Testis (tissue), 3 donors: Measurements from ENCODE around the gene PEX6. TPM values are rescaled to one million over a fixed set of nuclear protein-coding genes. Genes with fewer than 3 reads are reported as not detected.

Source experiments
- DNase-seq: peaks from one replicate; pipeline ENCODE4 v3.0.0-alpha.2; 2019
- H3K27ac ChIP-seq, 2 donors: fragments of 200-600 bp; sonication (generic); one replicate each; pipeline ENCODE4 v1.5.1; 2019
- H3K27me3 ChIP-seq: fragments of 200-600 bp; sonication (generic); one replicate; pipeline ENCODE4 v1.5.1; 2019
- H3K36me3 ChIP-seq: fragments of 200-600 bp; sonication (generic); one replicate; pipeline ENCODE4 v1.5.1; 2017; ENCODE audit warnings: low read depth; ENCODE audit errors: missing control alignments
- H3K4me1 ChIP-seq: fragments of 200-600 bp; sonication (generic); one replicate; pipeline ENCODE4 v1.5.1; 2019
- H3K4me3 ChIP-seq, 2 donors: fragments of 200-600 bp; sonication (generic); one replicate each; pipeline ENCODE4 v1.5.1; 2017 to 2019
- H3K9me3 ChIP-seq: fragments of 200-600 bp; sonication (generic); one replicate; pipeline ENCODE4 v1.5.1; 2017
- POLR2A ChIP-seq: fragments of 450-650 bp; IDR thresholded peaks from one replicate; pipeline ENCODE4 v1.6.1; 2017; ENCODE audit warnings: antibody characterized with exemption, mild to moderate bottlenecking, moderate library complexity
- WGBS, 2 donors: methylation state at CpG; one replicate each; pipeline ENCODE4 v1.1.5; 2018; 5-methylcytosine and 5-hydroxymethylcytosine counted together
- intact Hi-C: fragments of 100-400 bp; cut with DNase I; formaldehyde crosslinking; loops from one replicate; pipeline ENCODE4 v1.15.1; 2023; ENCODE audit warnings: low total_unique reads
- polyA plus RNA-seq: library from polyadenylated mRNA; stranded (reverse); fragments of 350-450 nt; fragmentation: Illumina TruSeq; extraction: RNeasy Lipid Tissue Mini Kit (QIAGEN cat#74804); gene quantifications from one replicate; pipeline ENCODE4 v1.2.3, GENCODE V29; 2014; ENCODE audit warnings: low read depth, low replicate concordance; ENCODE audit not compliant: insufficient read depth
- total RNA-seq, 2 donors: library from RNA; depleted of rRNA; stranded (reverse); fragments of >200 nt; gene quantifications; one replicate each; pipeline ENCODE4 v1.2.3, GENCODE V29; 2016
- TF ChIP-seq, protein P1 (sequence below), 3 experiments: fragments of 450-650 bp in 2 of 3; fragments of 200-600 bp in 1 of 3; sonication (generic) in 1 of 3; IDR thresholded peaks; one replicate each; pipeline ENCODE4 v1.5.1; 2016 to 2019; ENCODE audit warnings: antibody characterized with exemption in 3 of 3, mild to moderate bottlenecking in 2 of 3, moderate library complexity in 1 of 3

PEX6 gene
- total and polyA plus RNA-seq, 3 donors from 2014 or later = 15.3 to 50.4 (median 22.5) TPM

DNA sequence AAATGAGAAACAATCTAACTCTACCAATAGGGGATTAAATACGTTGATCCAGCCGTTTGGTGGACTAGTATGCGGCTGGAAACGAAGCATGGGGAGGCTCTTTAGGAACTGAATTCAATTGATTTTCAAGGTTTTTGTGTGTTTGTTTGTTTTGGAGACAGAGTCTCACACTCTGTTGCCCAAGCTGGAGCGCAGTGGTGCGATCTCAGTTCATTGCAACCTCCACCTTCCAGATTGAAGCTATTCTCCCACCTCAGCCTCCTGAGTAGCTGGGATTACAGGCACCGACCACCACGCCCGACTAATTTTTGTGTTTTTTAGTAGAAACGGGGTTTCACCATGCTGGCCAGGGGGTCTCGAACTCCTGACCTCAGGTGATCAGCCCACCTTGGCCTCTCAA, 42.6 kb downstream of the PEX6 start:
- WGBS, 2 donors = 91 to 95% methylated on average over 11 of the region's 11 CpGs
- TF ChIP-seq, protein P1, sequence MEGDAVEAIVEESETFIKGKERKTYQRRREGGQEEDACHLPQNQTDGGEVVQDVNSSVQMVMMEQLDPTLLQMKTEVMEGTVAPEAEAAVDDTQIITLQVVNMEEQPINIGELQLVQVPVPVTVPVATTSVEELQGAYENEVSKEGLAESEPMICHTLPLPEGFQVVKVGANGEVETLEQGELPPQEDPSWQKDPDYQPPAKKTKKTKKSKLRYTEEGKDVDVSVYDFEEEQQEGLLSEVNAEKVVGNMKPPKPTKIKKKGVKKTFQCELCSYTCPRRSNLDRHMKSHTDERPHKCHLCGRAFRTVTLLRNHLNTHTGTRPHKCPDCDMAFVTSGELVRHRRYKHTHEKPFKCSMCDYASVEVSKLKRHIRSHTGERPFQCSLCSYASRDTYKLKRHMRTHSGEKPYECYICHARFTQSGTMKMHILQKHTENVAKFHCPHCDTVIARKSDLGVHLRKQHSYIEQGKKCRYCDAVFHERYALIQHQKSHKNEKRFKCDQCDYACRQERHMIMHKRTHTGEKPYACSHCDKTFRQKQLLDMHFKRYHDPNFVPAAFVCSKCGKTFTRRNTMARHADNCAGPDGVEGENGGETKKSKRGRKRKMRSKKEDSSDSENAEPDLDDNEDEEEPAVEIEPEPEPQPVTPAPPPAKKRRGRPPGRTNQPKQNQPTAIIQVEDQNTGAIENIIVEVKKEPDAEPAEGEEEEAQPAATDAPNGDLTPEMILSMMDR (IDR thresholded peaks at IDR 0.05) = no peak
- no peak for TF ChIP-seq POLR2A
- DNase-seq = no peak
- intact Hi-C loops = no loop called here
- Histone ChIP-seq H3K27ac (no peak overlapping the region), H3K4me3 (no peak overlapping the region), H3K9me3 (no peaks in the 10 kb centered on the region), H3K27me3 (no peaks in the 10 kb centered on the region), H3K4me1 (peaks cover 7% of the 10 kb centered on the region), H3K36me3 (no peaks in the 10 kb centered on the region)

DNA sequence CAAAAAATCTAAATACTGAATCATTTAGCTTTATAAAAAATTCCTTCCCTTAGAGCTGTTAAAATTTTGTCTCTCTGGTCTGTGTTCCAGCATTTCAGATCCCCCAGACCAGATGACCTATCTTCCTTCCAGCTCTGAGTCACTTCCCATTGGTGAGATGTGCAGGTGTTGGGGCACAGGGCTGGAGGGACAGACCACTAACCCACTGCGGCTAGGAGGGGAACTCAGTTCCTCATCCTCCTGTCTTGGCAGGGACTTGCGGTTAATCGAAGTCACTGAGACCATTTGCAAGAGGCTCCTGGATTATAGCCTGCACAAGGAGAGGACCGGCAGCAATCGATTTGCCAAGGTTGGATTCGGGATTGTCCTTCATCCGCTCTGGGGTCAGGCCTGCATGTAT, 43.7 kb downstream of the PEX6 start:
- intact Hi-C loops = no loop called here
- Histone ChIP-seq H3K27ac (no peak overlapping the region), H3K9me3 (no peaks in the 10 kb centered on the region), H3K27me3 (no peaks in the 10 kb centered on the region), H3K36me3 (no peaks in the 10 kb centered on the region), H3K4me1 (peaks cover 18% of the 10 kb centered on the region), H3K4me3 (no peak overlapping the region)
- TF ChIP-seq POLR2A = no peak
- TF ChIP-seq, protein P1 (IDR thresholded peaks at IDR 0.05) = no peak
- 85 to 94% methylated on average over 7 of the region's 7 CpGs for WGBS, 2 donors
- DNase-seq = no peak

DNA sequence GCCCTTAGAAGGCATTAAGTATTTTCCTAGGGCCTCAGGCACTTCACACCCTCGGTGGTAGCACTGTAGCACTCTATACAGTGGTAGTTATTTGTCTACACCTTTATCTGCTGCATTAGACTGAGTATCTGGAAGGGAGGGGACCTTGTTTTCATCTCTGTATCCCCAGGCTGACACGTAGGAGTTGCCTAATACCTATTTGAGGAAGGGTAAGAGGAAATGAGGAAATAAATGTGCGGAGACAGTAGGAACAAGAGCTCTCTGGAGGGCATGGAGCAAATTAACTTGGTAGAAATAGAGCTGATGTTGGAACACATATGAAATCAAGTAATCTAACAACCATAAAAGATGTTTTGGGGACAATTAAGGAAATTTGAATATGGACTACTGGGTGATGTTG, 45.8 kb downstream of the PEX6 start:
- no peak for TF ChIP-seq POLR2A
- TF ChIP-seq, protein P1 (IDR thresholded peaks at IDR 0.05) = no peak
- Histone ChIP-seq H3K9me3 (no peaks in the 10 kb centered on the region), H3K4me3 (no peak overlapping the region), H3K27ac (no peak overlapping the region), H3K27me3 (no peaks in the 10 kb centered on the region), H3K4me1 (peaks cover 23% of the 10 kb centered on the region), H3K36me3 (no peaks in the 10 kb centered on the region)
- WGBS, 2 donors = 61 to 71% methylated on average over 3 of the region's 3 CpGs
- intact Hi-C loops = no loop called here
- no peak for DNase-seq

DNA sequence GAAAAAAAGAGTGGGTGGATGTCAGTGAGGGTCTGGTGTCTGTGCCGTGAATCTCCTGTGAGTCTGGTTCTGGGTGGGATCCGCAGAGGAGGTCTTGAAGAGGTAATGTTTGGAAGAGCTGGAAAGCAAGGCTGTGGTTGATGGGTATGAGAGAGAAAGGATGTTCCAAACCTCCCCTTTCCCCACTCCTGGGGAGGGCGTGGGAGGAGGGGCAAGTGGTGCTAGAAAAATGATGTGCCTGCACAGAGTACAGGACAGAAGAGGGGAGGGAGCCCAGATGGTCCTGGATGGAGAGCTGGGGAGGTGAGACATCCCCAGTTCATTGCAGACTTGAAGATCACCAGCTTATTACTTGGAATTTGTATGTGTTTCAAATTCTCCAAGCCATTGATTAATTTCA, 46.6 kb downstream of the PEX6 start:
- DNase-seq = no peak
- no peaks in the 10 kb centered on the region for H3K36me3 ChIP-seq
- no peaks in the 10 kb centered on the region for H3K9me3 ChIP-seq
- H3K4me1 ChIP-seq = peaks cover 23% of the 10 kb centered on the region
- H3K4me3 ChIP-seq = no peak overlapping the region
- no peak for TF ChIP-seq POLR2A
- TF ChIP-seq, protein P1 (IDR thresholded peaks at IDR 0.05) = no peak
- no peaks in the 10 kb centered on the region for H3K27me3 ChIP-seq
- intact Hi-C loops = no loop called here
- WGBS, 2 donors = 81 to 93% methylated on average over 3 of the region's 3 CpGs
- no peak overlapping the region for H3K27ac ChIP-seq

DNA sequence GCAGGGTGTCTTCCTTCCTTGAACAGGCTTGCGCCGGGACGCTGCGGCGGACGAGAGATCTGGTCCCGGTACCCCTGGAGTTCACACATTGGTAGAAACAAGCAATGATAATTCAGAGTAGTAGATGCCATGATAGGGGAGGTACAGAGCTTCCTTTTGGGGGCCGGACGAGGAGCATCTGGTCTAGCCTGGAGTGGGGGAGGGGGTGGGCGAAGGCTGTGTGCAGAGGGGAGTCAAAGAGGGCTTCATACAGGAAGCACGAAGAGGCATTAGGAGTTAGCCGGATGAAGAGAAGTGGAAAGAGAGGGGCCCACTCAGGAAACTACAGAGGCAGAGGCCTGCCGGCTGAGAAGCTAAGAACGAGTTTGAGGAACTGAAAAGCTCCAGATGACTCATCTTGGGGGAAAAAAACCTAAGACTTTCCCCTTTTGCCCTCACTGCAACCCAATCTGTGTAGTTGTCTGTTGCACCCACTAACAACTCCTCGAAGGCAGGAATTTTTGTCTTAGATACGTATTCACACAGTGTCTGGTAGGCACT, 49.1 kb downstream of the PEX6 start:
- DNase-seq = no peak
- WGBS, 2 donors = 0 to 1% methylated on average over 15 to 16 of the region's 16 CpGs

More for the DNA sequence above, 49.1 kb downstream of the PEX6 start:
- no peaks in the 10 kb centered on the region for H3K27me3 ChIP-seq
- no peak for TF ChIP-seq POLR2A
- TF ChIP-seq, protein P1 (IDR thresholded peaks at IDR 0.05) = no peak
- intact Hi-C loops = no loop called here
- no peaks in the 10 kb centered on the region for H3K36me3 ChIP-seq
- H3K9me3 ChIP-seq = no peaks in the 10 kb centered on the region
- H3K4me3 ChIP-seq = peak overlapping the region; percentile 81 to 91
- peaks cover 23% of the 10 kb centered on the region for H3K4me1 ChIP-seq
- H3K27ac ChIP-seq = peak overlapping the region; percentile 82 to 87
